Retinal pigment epithelial cell (primary cell): ENCODE data around the gene QSER1.

ENCODE experiments used
- DNase-seq: peaks from one replicate; pipeline ENCODE4 v3.0.0-alpha.2; 2010; ENCODE audit warnings: low read depth
- H3K4me3 ChIP-seq: 2 replicates; pipeline ENCODE4 v1.5.1; 2011; ENCODE audit warnings: mild to moderate bottlenecking, low read length, control low read depth, moderate library complexity
- TF ChIP-seq, protein P1 (sequence below): conservative IDR thresholded peaks from 2 replicates; pipeline ENCODE4 v1.5.1; 2011; ENCODE audit warnings: low read depth, low read length, control low read depth, inconsistent platforms

QSER1 gene

DNA sequence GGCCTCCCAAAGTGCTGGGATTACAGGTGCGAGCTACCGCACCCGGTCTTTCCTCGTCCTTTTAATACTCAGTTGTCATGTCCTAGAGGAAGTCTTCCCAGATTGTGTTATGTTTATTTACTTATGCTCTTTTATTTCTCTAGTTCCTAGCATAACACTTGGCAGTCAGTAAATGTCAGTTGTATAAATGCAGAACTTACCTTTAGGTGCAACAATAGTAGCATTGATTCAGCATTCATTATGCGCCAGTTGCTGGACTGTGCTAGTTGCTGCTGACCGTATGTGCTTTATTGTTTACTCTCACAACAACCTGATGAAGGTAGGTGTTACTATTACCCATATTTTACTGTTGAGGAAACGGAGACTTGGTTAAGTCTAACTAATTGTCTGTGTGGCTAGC, 20.8 kb downstream of the QSER1 start:
- no peak for DNase-seq
- TF ChIP-seq, protein P1, sequence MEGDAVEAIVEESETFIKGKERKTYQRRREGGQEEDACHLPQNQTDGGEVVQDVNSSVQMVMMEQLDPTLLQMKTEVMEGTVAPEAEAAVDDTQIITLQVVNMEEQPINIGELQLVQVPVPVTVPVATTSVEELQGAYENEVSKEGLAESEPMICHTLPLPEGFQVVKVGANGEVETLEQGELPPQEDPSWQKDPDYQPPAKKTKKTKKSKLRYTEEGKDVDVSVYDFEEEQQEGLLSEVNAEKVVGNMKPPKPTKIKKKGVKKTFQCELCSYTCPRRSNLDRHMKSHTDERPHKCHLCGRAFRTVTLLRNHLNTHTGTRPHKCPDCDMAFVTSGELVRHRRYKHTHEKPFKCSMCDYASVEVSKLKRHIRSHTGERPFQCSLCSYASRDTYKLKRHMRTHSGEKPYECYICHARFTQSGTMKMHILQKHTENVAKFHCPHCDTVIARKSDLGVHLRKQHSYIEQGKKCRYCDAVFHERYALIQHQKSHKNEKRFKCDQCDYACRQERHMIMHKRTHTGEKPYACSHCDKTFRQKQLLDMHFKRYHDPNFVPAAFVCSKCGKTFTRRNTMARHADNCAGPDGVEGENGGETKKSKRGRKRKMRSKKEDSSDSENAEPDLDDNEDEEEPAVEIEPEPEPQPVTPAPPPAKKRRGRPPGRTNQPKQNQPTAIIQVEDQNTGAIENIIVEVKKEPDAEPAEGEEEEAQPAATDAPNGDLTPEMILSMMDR, result no peak
- no peak overlapping the region for H3K4me3 ChIP-seq

DNA sequence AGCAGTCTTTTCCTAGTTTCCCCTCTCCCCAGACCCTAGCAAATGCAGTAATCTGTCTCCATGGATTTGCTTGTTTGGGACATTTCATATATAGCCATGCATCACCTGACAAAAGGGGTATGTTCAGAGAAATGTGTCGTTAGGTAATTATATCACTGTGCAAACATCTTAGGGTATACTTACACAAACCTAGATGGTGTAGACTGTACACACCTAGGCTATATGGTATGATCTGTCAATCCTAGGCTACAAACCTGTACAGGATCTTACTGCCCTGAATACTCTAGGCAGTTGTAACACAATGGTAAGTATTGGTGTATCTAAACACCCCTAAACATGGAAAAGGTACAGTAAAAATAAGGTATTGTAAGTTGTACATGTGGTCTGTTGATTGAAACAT, 23.8 kb downstream of the QSER1 start:
- DNase-seq, result no peak
- TF ChIP-seq, protein P1, result no peak
- H3K4me3 ChIP-seq, result no peak overlapping the region

DNA sequence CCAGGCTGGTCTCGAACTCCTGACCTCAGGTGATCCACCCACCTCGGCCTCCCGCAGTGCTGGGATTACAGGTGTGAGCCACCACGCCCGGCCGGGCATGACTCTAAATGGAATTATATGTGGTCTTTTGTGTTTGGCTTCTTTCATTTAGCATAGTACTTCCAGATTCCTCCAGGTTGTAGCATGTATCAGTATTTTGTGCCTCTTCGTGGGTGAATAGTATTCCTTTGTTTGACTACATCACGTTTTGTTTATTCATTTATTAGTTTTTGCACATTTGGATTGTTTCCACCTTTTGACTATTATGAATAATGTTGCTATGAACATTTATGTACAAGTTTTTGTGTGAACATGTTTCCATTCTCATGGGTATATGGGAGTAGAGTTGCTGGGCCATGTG, 24.4 kb downstream of the QSER1 start:
- TF ChIP-seq, protein P1, result no peak
- no peak overlapping the region for H3K4me3 ChIP-seq
- no peak for DNase-seq

DNA sequence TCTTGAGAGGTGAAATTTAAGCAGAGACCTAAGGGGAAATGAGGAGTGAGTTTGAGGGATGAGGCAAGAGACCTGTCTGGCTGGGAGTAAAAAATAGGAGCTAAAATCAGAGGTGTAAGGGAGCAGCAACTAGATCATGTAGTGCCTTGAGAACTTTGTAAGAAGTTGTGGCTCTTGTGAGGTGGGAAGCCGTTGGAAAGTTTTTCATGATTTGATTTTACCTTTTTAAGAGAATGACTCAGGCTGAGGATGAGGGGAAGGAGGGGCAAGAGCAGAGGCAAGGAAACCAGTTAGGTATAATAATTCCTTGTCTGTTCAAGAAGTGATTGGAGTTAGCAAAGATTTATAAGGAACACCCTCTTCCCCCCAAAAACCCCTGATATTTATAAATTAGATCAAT, 25.8 kb downstream of the QSER1 start:
- no peak overlapping the region for H3K4me3 ChIP-seq
- TF ChIP-seq, protein P1, result no peak
- DNase-seq, result no peak

DNA sequence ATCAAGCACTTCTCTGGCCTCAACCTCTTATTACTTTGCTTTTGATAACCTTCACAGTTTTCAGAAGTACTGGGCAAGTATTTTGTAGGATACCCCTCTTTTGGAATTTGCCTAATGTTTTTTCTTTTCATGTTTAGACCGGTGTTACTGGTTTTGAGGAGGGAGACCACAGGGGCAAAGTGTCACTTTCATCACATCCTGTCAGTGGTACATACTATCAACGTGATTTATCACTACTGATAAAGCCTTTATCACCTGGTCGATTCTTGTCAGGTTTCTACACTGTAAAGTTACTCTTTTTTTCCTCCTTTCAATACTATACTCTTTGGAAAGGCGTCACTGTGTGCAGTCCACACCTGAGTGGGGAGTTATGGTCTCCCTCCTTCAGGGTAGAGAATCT, 26.7 kb downstream of the QSER1 start:
- H3K4me3 ChIP-seq, result no peak overlapping the region
- DNase-seq, result no peak
- TF ChIP-seq, protein P1, result no peak

DNA sequence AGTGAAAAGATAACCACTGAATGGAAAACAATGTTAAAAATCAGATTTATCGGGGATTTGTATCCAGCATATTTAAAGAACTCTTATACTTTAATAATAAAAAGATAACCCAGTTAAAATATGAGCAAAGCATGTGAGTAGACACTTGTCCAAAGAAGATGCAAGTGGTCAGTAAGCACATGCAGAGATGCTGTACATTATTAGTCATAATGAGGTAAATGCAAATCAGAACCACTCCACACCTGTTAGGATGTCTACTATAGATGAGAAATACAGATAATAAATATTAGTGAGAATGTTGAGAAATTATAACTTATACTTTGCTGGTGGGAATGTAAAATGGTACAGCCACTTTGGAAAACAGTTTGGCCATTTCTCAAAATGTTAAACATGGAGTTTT, 28.0 kb downstream of the QSER1 start:
- no peak overlapping the region for H3K4me3 ChIP-seq
- TF ChIP-seq, protein P1, result no peak
- no peak for DNase-seq

DNA sequence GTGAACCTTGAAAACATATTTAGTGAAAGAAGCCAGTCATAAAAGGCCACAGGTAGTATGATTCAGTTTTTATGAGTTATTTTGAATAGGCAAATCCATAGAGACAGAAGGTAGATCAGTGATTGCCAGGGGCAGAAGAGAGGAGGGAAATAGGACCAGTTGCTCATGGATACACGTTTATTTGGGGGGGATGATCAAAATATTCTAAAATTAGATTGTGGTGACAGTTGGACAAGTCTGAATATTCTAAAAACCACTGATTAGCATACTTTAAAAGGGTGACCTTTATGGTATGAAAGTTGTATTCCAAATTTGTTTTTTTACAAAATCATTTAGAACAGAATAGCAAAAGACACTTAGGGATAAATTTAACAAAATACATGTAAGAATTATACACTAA, 28.6 kb downstream of the QSER1 start:
- no peak overlapping the region for H3K4me3 ChIP-seq
- TF ChIP-seq, protein P1, result no peak
- DNase-seq, result no peak
